GM13977 (cell line): ENCODE results near the gene FTO.

Experiments used
- DNase-seq: peaks from one replicate; pipeline ENCODE4 v3.0.0; 2012; ENCODE audit warnings: low spot score
- CTCF ChIP-seq: IDR thresholded peaks from 2 replicates; pipeline ENCODE4 v1.5.1; 2012; ENCODE audit warnings: mild to moderate bottlenecking, control low read depth; ENCODE audit not compliant: insufficient read depth; ENCODE audit errors: extremely low read depth, missing control alignments
- in situ Hi-C: fragments of 300-500 bp; cut with MboI; formaldehyde crosslinking; loops from one replicate; pipeline ENCODE4 v1.12.0; 2022; ENCODE audit warnings: low sequenced_read_pairs, low pct_unique_long_range_greater_than_20kb, mixed read lengths, inconsistent platforms; ENCODE audit not compliant: unreplicated experiment

The FTO gene

GRCh38 chr16:54056921-54057320, 353.0 kb downstream of the FTO start:
- no peak for DNase-seq
- in situ Hi-C loops: no loop called here
- no peak for TF ChIP-seq CTCF

- no peak for TF ChIP-seq CTCF
- no peak for DNase-seq
- in situ Hi-C loops: no loop called here
Measured at GRCh38 chr16:54059319-54059718, 355.4 kb downstream of the FTO start.

GRCh38 chr16:54060599-54061421, 356.9 kb downstream of the FTO start:
- in situ Hi-C loops: no loop called here
- TF ChIP-seq CTCF: no peak
- DNase-seq: no peak

- no peak for TF ChIP-seq CTCF
- in situ Hi-C loops: no loop called here
- DNase-seq: no peak
Measured at GRCh38 chr16:54061454-54061853, 357.5 kb downstream of the FTO start.

- DNase-seq: no peak
- in situ Hi-C loops: no loop called here
- TF ChIP-seq CTCF: no peak
Measured at GRCh38 chr16:54062361-54063278, 358.7 kb downstream of the FTO start.

- no peak for DNase-seq
- in situ Hi-C loops: no loop called here
- TF ChIP-seq CTCF: no peak
Measured at GRCh38 chr16:54063279-54063773, 359.4 kb downstream of the FTO start.
